ENCODE data around the gene QARS1. TPM values are rescaled to one million over a fixed set of nuclear protein-coding genes. Genes with fewer than 3 reads are reported as not detected.
A peak's percentile ranks its signal among the peaks of the same experiment; 100 is the strongest.

The QARS1 gene
- 100 to 1,000 TPM; 403 to 873 (median 447) TPM for total RNA-seq

- Histone ChIP-seq H3K4me3 (peak within 1 kb of the TSS; percentile 75 to 96 (median 82)), H3K36me3 (peaks cover 0 to 35% (median 15%) of the 10 kb centered on the region in 4 donors), H3K27ac (peak within 1 kb of the TSS; percentile 86 to 93 (median 90)), H3K4me1 (peaks cover 16 to 26% (median 21%) of the 10 kb centered on the region in 4 donors), H3K9me3 (no peaks in the 10 kb centered on the region), H3K27me3 (no peaks in the 10 kb centered on the region)
- intact Hi-C loops (cut with DNase I; ENCODE audit: low total_unique reads) = no loop called here
- 0 to 4% methylated on average over 2 to 38 of the region's 50 CpGs for WGBS, 2 donors (ENCODE audit: low coverage in 1 of 2)
- in situ Hi-C loops (cut with MboI; ENCODE audit: low pct_ligation_motif_present in 1 of 4, low pct_unique_long_range_greater_than_20kb in 1 of 4, low sequenced_read_pairs in 3 of 4) = no loop called here
- peak; percentile 96 for DNase-seq
- peak; percentile 75 for TF ChIP-seq POLR2A (IDR thresholded peaks at IDR 0.05)
- peak; percentile 54 to 78 (median 75) for TF ChIP-seq POLR2AphosphoS5 (IDR thresholded peaks at IDR 0.05)
- TF ChIP-seq EP300 (IDR thresholded peaks at IDR 0.05; ENCODE audit: low read depth) = no peak
Measured at GRCh38 chr3:49104427-49105291, at the start of gene QARS1. QARS1 (minus strand) TSS chr3:49104757; CDS start chr3:49104733, 24 bp downstream.

GRCh38 chr3:49153349-49153912 is 48.9 kb upstream of the QARS1 start:
- Histone ChIP-seq H3K4me1 (peaks cover 0 to 3% (median 0%) of the 10 kb centered on the region in 4 donors), H3K9me3 (no peaks in the 10 kb centered on the region), H3K4me3 (no peak overlapping the region), H3K27me3 (no peaks in the 10 kb centered on the region), H3K27ac (no peak overlapping the region), H3K36me3 (no peaks in the 10 kb centered on the region)
- DNase-seq = no peak
- no peak for TF ChIP-seq POLR2A (IDR thresholded peaks at IDR 0.05)
- TF ChIP-seq POLR2AphosphoS5 (IDR thresholded peaks at IDR 0.05) = no peak
- no peak for TF ChIP-seq CTCF (IDR thresholded peaks at IDR 0.05)
- no peak for TF ChIP-seq EP300 (IDR thresholded peaks at IDR 0.05; ENCODE audit: low read depth)
- in situ Hi-C loops (cut with MboI; ENCODE audit: low pct_ligation_motif_present in 1 of 4, low pct_unique_long_range_greater_than_20kb in 1 of 4, low sequenced_read_pairs in 3 of 4) (loop anchor here in 2 of 4 donors (25.0 kb wide), 1 partner anchor 284 kb away; the partner anchor contains the start of gene NICN1 (in 2 of the 2)), intact Hi-C loops (cut with DNase I; ENCODE audit: low total_unique reads) (no loop called here)
- WGBS, 2 donors (ENCODE audit: low coverage in 1 of 2) = 40 to 83% methylated on average over 1 to 3 of the region's 3 CpGs

GRCh38 chr3:49151610-49152009 is 47.1 kb upstream of the QARS1 start:
- H3K36me3 ChIP-seq = no peaks in the 10 kb centered on the region
- H3K4me1 ChIP-seq = no peaks in the 10 kb centered on the region
- no peak overlapping the region for H3K27ac ChIP-seq
- no peaks in the 10 kb centered on the region for H3K9me3 ChIP-seq
- no peak overlapping the region for H3K4me3 ChIP-seq
- 83% methylated on average over 2 of the region's 2 CpGs; no CpG with 5 or more reads in 1 of the 2 donors for WGBS, 2 donors (ENCODE audit: low coverage in 1 of 2)
- no peaks in the 10 kb centered on the region for H3K27me3 ChIP-seq
- intact Hi-C loops (cut with DNase I; ENCODE audit: low total_unique reads) = no loop called here
- TF ChIP-seq POLR2AphosphoS5 (IDR thresholded peaks at IDR 0.05) (no peak), POLR2A (IDR thresholded peaks at IDR 0.05) (no peak), EP300 (IDR thresholded peaks at IDR 0.05; ENCODE audit: low read depth) (no peak), CTCF (IDR thresholded peaks at IDR 0.05) (no peak)
- in situ Hi-C loops (cut with MboI; ENCODE audit: low pct_ligation_motif_present in 1 of 4, low pct_unique_long_range_greater_than_20kb in 1 of 4, low sequenced_read_pairs in 3 of 4) = loop anchor here in 2 of 4 donors (25.0 kb wide), 1 partner anchor 286 kb away; the partner anchor contains the start of gene NICN1 (in 2 of the 2)
- no peak for DNase-seq

GRCh38 chr3:49148159-49148558 is 43.6 kb upstream of the QARS1 start:
- WGBS, 2 donors (ENCODE audit: low coverage in 1 of 2) = 68 to 100% methylated on average over 1 to 5 of the region's 5 CpGs
- in situ Hi-C loops (cut with MboI; ENCODE audit: low pct_ligation_motif_present in 1 of 4, low pct_unique_long_range_greater_than_20kb in 1 of 4, low sequenced_read_pairs in 3 of 4) = no loop called here
- Histone ChIP-seq H3K4me3 (no peak overlapping the region), H3K27ac (no peak overlapping the region), H3K27me3 (no peaks in the 10 kb centered on the region), H3K36me3 (no peaks in the 10 kb centered on the region), H3K4me1 (no peaks in the 10 kb centered on the region), H3K9me3 (no peaks in the 10 kb centered on the region)
- no peak for DNase-seq
- TF ChIP-seq POLR2AphosphoS5 (IDR thresholded peaks at IDR 0.05) = no peak
- TF ChIP-seq CTCF (IDR thresholded peaks at IDR 0.05) = no peak
- no peak for TF ChIP-seq EP300 (IDR thresholded peaks at IDR 0.05; ENCODE audit: low read depth)
- TF ChIP-seq POLR2A (IDR thresholded peaks at IDR 0.05) = no peak
- intact Hi-C loops (cut with DNase I; ENCODE audit: low total_unique reads) = no loop called here

All from transverse colon (tissue), 4 donors.